ENCODE measurements around the gene DGCR2.

The DGCR2 gene

DNA sequence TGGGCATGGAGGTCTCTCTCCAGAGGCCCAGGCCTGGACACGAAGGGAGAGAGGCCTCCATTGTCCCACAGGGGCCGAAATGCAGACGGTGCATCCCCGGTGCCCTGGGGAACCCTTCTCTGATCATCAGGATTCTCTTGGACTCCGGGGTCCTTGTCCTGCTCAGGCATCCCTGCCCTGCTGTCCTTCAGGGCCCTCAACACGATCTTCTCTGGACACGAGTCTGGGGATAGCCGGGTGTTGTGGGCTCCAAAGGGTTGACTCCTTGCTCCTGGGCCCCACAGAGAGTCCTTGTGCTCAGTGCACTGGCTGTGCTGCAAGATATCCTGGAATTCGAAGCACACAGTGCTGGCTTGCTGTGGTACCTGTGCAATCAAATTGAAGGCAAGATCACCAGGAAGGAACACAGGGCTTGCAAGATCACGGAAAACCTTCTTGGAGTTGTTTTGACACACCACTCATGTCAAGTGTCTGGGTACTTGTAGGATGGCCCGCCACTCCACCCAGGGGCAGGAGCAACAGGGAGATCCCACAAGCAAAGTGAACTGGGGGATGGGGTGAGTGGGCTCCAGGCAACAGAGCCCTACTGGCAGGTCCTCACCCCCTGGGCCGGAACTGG is 124.8 kb downstream of the DGCR2 start:
- no peak overlapping the region for H3K27ac ChIP-seq (ENCODE audit: low read length)
- peaks cover 2% of the 10 kb centered on the region for H3K27me3 ChIP-seq (ENCODE audit: insufficient read depth, low read length, poor library complexity)
- no peak for ATAC-seq (ENCODE audit: insufficient read depth, low read depth)

DNA sequence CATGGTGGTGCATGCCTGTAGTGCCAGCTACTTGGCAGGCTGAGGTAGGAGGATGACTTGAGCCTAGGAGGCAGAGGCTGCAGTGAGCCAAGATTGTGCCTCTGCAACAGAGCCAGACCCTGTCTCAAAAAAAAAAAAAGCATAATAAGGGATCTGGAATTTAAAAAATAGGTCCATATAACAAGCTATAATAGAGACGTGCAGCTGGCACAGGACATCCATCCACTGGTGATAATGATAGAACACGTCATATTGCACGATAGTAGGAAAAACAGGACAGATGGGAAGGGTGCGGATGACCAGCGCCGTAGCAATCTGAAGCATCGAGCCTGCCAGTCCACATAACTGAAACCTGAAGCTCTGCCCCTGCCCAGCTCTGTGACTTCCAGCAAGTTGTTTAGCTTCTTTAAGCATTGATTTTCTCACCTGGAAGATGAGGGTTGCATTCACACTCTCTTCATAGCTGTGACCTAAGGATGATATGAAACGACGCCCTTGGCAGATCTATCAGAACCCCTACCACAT is 125.8 kb downstream of the DGCR2 start:
- DNase-seq (no peak), ATAC-seq (ENCODE audit: insufficient read depth, low read depth) (no peak)
- Histone ChIP-seq H3K4me1 (ENCODE audit: insufficient read depth, low read length) (no peaks in the 10 kb centered on the region), H3K36me3 (ENCODE audit: insufficient read depth, low read length) (no peaks in the 10 kb centered on the region), H3K79me2 (ENCODE audit: insufficient read depth, low read length) (no peaks in the 10 kb centered on the region), H3K27me3 (ENCODE audit: insufficient read depth, low read length, poor library complexity) (no peaks in the 10 kb centered on the region), H3K9ac (ENCODE audit: low read depth, low read length) (no peak overlapping the region), H3K9me3 (ENCODE audit: insufficient read depth, low read length, severe bottlenecking) (no peaks in the 10 kb centered on the region), H3K4me3 (ENCODE audit: low read depth in 1 of 2, low read length in 2 of 2) (no peak overlapping the region), H3K27ac (ENCODE audit: low read length) (no peak overlapping the region), H2AFZ (ENCODE audit: low read depth, low read length) (no peak overlapping the region), H3K4me2 (ENCODE audit: insufficient read depth, low read length) (no peak overlapping the region), H4K20me1 (ENCODE audit: insufficient read depth, low read length) (no peaks in the 10 kb centered on the region)
- TF ChIP-seq EZH2 (IDR thresholded peaks at IDR 0.05; ENCODE audit: borderline replicate concordance, low read depth, low read length, severe bottlenecking), result no peak
- TF ChIP-seq, protein P1, sequence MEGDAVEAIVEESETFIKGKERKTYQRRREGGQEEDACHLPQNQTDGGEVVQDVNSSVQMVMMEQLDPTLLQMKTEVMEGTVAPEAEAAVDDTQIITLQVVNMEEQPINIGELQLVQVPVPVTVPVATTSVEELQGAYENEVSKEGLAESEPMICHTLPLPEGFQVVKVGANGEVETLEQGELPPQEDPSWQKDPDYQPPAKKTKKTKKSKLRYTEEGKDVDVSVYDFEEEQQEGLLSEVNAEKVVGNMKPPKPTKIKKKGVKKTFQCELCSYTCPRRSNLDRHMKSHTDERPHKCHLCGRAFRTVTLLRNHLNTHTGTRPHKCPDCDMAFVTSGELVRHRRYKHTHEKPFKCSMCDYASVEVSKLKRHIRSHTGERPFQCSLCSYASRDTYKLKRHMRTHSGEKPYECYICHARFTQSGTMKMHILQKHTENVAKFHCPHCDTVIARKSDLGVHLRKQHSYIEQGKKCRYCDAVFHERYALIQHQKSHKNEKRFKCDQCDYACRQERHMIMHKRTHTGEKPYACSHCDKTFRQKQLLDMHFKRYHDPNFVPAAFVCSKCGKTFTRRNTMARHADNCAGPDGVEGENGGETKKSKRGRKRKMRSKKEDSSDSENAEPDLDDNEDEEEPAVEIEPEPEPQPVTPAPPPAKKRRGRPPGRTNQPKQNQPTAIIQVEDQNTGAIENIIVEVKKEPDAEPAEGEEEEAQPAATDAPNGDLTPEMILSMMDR (IDR thresholded peaks at IDR 0.05; ENCODE audit: borderline replicate concordance, extremely low read depth, low read length, poor library complexity, severe bottlenecking), result no peak

More for the DNA sequence above, 124.8 kb downstream of the DGCR2 start:
- H3K4me3 ChIP-seq (ENCODE audit: low read depth in 1 of 2, low read length in 2 of 2), result no peak overlapping the region
- H2AFZ ChIP-seq (ENCODE audit: low read depth, low read length), result no peak overlapping the region
- H3K9me3 ChIP-seq (ENCODE audit: insufficient read depth, low read length, severe bottlenecking), result no peaks in the 10 kb centered on the region
- no peak for TF ChIP-seq EZH2 (IDR thresholded peaks at IDR 0.05; ENCODE audit: borderline replicate concordance, low read depth, low read length, severe bottlenecking)
- TF ChIP-seq, protein P1 (IDR thresholded peaks at IDR 0.05; ENCODE audit: borderline replicate concordance, extremely low read depth, low read length, poor library complexity, severe bottlenecking), result no peak
- no peak for DNase-seq
- no peak overlapping the region for H3K4me2 ChIP-seq (ENCODE audit: insufficient read depth, low read length)
- no peaks in the 10 kb centered on the region for H3K4me1 ChIP-seq (ENCODE audit: insufficient read depth, low read length)
- no peaks in the 10 kb centered on the region for H3K36me3 ChIP-seq (ENCODE audit: insufficient read depth, low read length)
- H3K9ac ChIP-seq (ENCODE audit: low read depth, low read length), result no peak overlapping the region
- H3K79me2 ChIP-seq (ENCODE audit: insufficient read depth, low read length), result no peaks in the 10 kb centered on the region
- H4K20me1 ChIP-seq (ENCODE audit: insufficient read depth, low read length), result no peaks in the 10 kb centered on the region

DNA sequence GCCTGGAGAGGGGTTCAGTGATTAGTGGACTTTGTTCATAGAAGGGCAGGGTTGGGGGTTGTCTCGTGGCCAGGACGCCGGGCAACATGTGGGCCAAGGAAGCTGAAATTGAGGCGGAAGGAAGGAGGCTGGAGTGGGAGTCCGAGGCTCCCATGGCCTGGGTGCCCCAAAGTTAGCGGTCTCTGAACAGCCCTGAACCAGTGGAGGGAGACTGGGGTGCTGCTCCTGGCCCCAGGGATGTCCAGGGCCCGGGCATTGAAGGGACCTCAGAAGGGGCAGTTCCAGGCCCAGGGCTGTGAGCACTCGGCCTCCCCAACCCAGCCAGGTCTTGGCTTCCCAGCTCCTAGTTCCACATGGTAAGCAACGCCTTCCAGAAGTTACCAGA is 126.9 kb downstream of the DGCR2 start:
- no peaks in the 10 kb centered on the region for H3K79me2 ChIP-seq (ENCODE audit: insufficient read depth, low read length)
- H3K27ac ChIP-seq (ENCODE audit: low read length), result no peak overlapping the region
- ATAC-seq (ENCODE audit: insufficient read depth, low read depth) (no peak), DNase-seq (no peak)
- H3K4me2 ChIP-seq (ENCODE audit: insufficient read depth, low read length), result no peak overlapping the region
- no peaks in the 10 kb centered on the region for H3K4me1 ChIP-seq (ENCODE audit: insufficient read depth, low read length)
- no peaks in the 10 kb centered on the region for H4K20me1 ChIP-seq (ENCODE audit: insufficient read depth, low read length)
- no peak overlapping the region for H2AFZ ChIP-seq (ENCODE audit: low read depth, low read length)
- no peaks in the 10 kb centered on the region for H3K9me3 ChIP-seq (ENCODE audit: insufficient read depth, low read length, severe bottlenecking)
- no peak for TF ChIP-seq EZH2 (IDR thresholded peaks at IDR 0.05; ENCODE audit: borderline replicate concordance, low read depth, low read length, severe bottlenecking)
- H3K9ac ChIP-seq (ENCODE audit: low read depth, low read length), result no peak overlapping the region
- H3K4me3 ChIP-seq (ENCODE audit: low read depth in 1 of 2, low read length in 2 of 2), result no peak overlapping the region
- no peaks in the 10 kb centered on the region for H3K27me3 ChIP-seq (ENCODE audit: insufficient read depth, low read length, poor library complexity)
- no peaks in the 10 kb centered on the region for H3K36me3 ChIP-seq (ENCODE audit: insufficient read depth, low read length)

DNA sequence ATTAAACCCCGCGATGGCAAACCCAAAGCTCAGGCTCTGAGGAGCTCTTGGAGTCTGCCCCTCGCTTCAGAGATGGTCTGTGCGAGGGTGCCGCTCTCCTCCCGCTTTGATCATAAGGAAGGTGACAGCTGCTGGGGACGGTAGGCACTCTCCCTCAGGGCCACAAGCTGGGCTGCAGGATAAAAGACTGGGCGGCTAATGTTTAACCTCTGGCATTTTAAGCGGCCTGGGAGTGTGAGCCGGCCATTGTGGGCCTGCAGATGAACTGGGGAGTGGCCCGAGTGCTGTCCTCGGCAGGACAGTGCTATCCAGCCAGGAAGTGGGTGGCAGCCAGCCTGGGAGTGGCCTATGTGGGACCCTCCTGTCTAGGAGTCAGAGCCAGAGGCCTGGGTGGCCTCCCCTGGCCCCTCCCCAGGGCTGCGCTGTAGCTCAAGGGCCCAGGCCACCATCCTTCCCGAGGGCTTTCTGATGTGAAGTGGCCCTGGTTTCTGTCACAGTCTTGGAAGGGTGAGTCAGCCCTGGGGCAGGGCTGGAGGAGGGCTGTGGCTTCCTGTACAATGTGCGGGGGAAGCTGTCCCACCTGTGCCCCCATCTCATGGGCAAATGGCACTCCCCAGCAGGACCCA is 127.4 kb downstream of the DGCR2 start:
- Histone ChIP-seq H3K27ac (ENCODE audit: low read length) (no peak overlapping the region), H3K4me1 (ENCODE audit: insufficient read depth, low read length) (no peaks in the 10 kb centered on the region), H3K36me3 (ENCODE audit: insufficient read depth, low read length) (no peaks in the 10 kb centered on the region), H3K9ac (ENCODE audit: low read depth, low read length) (no peak overlapping the region), H3K4me3 (ENCODE audit: low read depth in 1 of 2, low read length in 2 of 2) (no peak overlapping the region), H3K9me3 (ENCODE audit: insufficient read depth, low read length, severe bottlenecking) (no peaks in the 10 kb centered on the region), H4K20me1 (ENCODE audit: insufficient read depth, low read length) (no peaks in the 10 kb centered on the region), H3K79me2 (ENCODE audit: insufficient read depth, low read length) (no peaks in the 10 kb centered on the region), H2AFZ (ENCODE audit: low read depth, low read length) (no peak overlapping the region), H3K27me3 (ENCODE audit: insufficient read depth, low read length, poor library complexity) (no peaks in the 10 kb centered on the region), H3K4me2 (ENCODE audit: insufficient read depth, low read length) (no peak overlapping the region)
- ATAC-seq (ENCODE audit: insufficient read depth, low read depth) (peak; percentile 40), DNase-seq (no peak)
- no peak for TF ChIP-seq EZH2 (IDR thresholded peaks at IDR 0.05; ENCODE audit: borderline replicate concordance, low read depth, low read length, severe bottlenecking)
- TF ChIP-seq, protein P1 (IDR thresholded peaks at IDR 0.05; ENCODE audit: borderline replicate concordance, extremely low read depth, low read length, poor library complexity, severe bottlenecking), result no peak

Measured in DND-41 (cell line).